Stimulated activated naive CD8-positive, alpha-beta T cell treated with anti-CD3 and anti-CD28 coated beads, Interleukin-15, Interleukin-2, amounts not matched to agents 100 ng/mL and 50 ng/mL, for 24 hours (primary cell): ENCODE measurements around the gene DENND1A.
"Not testable (repeated sequence)": the region's sequence is repeated elsewhere in the genome, so short reads cannot be mapped to it uniquely, and the experiment has no call there.

Source experiments
- H3K27ac Mint-ChIP-seq: one replicate; pipeline ENCODE4 v1.8.0; 2021; ENCODE audit warnings: mild to moderate bottlenecking, mixed read lengths
- H3K27me3 Mint-ChIP-seq: one replicate; pipeline ENCODE4 v1.8.0; 2021; ENCODE audit warnings: mixed read lengths
- H3K36me3 Mint-ChIP-seq: one replicate; pipeline ENCODE4 v1.8.0; 2021; ENCODE audit warnings: low read depth, mixed read lengths
- H3K4me1 Mint-ChIP-seq: one replicate; pipeline ENCODE4 v1.8.0; 2021; ENCODE audit warnings: low read depth, mixed read lengths
- H3K4me3 Mint-ChIP-seq: one replicate; pipeline ENCODE4 v1.8.0; 2021; ENCODE audit warnings: mild to moderate bottlenecking, mixed read lengths
- H3K9me3 Mint-ChIP-seq: one replicate; pipeline ENCODE4 v1.8.0; 2021; ENCODE audit warnings: mixed read lengths

The DENND1A gene

DNA sequence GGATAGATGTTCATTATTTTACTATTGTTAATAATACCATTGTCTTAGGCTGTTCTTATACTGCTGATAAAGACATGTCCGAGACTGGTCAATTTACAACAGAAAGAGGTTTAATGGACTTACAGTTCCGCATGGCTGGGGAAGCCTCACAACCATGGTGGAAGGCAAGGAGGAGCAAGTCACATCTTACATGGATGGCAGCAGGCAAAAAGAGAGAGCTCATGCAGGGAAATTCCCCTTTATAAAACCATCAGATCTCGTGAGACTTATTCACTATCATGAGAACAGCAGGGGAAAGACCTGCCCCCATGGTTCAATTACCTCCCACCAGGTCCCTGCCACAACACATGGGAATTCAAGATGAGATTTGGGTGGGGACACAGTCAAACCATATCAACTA, 6.6 kb upstream of the DENND1A start:
- not testable (repeated sequence) for H3K4me1 Mint-ChIP-seq, H3K27ac Mint-ChIP-seq, H3K4me3 Mint-ChIP-seq, H3K36me3 Mint-ChIP-seq, H3K9me3 Mint-ChIP-seq
- peaks cover 42% of the 10 kb centered on the region for H3K27me3 Mint-ChIP-seq

DNA sequence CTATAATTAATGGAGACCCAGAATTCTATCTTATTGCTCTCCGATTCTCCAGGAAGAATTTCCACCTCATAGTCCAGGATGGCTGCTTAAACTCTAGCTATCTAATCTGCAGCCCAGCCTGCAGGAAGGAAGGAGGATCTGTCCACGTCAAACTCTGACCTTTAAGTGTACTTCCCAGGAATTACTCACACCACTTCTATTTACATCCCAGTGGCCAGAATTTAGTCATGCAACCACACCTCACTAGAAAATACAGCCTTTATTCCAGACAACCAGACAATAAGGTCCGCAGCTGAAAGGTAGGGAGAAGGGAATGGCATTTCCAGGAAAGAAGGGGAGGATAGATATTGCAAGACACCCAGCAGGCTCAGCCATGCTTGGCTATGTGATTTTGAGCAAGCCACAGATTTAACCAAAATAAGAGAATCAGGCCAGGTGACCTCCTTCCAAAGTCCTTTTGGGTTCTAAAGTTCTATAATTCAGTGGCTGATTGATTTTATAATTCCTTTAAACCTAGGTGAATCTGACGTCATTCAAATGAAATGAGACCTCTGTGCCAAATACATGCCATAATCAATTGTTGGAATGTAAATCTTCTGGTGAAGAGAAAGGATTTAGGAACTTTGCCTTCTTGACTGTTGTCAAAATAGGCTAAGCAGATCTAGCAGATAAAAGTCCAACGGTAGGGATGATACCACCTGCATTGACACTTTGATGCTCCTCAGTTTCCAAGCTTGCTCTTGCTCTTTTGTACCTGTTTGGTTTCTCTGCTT, 3.7 kb upstream of the DENND1A start:
- no peak overlapping the region for H3K27ac Mint-ChIP-seq
- H3K27me3 Mint-ChIP-seq: peaks cover 35% of the 10 kb centered on the region
- H3K36me3 Mint-ChIP-seq: no peaks in the 10 kb centered on the region
- H3K9me3 Mint-ChIP-seq: peaks cover 8% of the 10 kb centered on the region
- peaks cover 13% of the 10 kb centered on the region for H3K4me1 Mint-ChIP-seq
- H3K4me3 Mint-ChIP-seq: no peak overlapping the region

DNA sequence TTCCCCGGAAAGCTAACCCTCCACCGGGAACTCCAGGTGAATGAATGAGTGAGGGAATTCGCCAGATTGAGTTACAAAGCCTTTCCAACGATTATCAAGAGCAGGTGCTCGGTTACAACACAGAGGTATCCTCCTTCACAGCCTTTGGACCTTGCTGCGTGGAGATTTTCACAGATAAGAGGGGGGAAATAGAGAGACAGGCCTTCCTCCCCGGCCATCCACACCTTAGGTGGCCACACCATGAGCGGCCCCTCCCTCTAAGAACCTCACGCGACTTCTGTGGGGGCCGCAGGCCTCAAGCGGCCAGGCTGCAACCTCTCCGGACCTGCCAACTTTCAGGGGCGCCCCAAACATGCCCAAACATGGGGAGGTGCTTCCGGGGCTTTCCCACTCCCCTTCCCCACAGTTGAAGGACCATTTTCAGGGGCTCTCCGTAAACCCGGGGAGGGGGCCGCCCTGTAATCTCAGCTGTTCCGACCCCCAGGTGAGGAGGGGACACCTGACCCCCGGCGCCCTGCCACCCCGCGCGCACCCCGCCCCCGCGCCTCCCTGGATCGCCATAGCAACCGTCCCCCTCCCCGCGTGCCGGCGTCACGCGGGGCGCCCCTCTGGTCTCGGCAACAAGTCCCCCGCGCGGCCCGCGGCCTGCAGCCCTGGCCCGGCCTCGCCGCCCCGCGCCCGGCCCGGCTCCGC, 603 bp downstream of the DENND1A start:
- peaks cover 48% of the 10 kb centered on the region for H3K4me1 Mint-ChIP-seq
- H3K27me3 Mint-ChIP-seq: peaks cover 12% of the 10 kb centered on the region
- H3K4me3 Mint-ChIP-seq: peak overlapping the region; percentile 93
- H3K36me3 Mint-ChIP-seq: peaks cover 25% of the 10 kb centered on the region
- peak overlapping the region; percentile 94 for H3K27ac Mint-ChIP-seq
- peaks cover 6% of the 10 kb centered on the region for H3K9me3 Mint-ChIP-seq

DNA sequence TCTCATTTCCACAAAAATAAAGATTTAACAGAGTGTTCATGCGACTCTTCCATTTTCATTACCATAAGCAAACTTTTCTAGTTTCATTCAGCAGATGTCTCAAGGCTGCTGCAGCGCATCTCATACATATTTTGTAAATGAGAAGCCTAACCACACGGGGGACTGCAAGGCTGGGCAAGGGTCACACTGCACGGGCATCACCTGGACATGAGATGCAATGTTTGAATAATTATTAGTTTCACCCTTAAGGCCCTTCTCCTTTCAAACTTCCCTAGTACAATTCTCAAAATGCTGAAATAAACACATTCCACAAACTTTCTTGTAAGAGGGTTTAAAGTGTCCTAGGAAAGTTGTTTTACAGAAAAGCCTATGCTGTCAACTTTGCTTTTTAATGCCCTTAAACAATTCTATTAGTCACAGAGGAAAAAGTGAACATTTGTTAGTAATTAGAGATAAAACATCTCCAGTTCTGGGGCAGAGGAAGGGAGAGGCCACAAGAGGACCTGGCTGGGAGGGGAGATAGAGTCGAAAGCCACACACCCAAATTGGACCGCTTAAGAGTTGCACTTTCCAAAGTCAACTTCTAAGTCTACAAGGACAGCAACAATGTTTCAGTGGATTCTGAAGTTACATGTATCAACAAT, 1.3 kb downstream of the DENND1A start:
- H3K36me3 Mint-ChIP-seq: peaks cover 25% of the 10 kb centered on the region
- peaks cover 7% of the 10 kb centered on the region for H3K27me3 Mint-ChIP-seq
- H3K4me3 Mint-ChIP-seq: peak overlapping the region; percentile 93
- peak overlapping the region; percentile 94 for H3K27ac Mint-ChIP-seq
- peaks cover 6% of the 10 kb centered on the region for H3K9me3 Mint-ChIP-seq
- peaks cover 48% of the 10 kb centered on the region for H3K4me1 Mint-ChIP-seq

DNA sequence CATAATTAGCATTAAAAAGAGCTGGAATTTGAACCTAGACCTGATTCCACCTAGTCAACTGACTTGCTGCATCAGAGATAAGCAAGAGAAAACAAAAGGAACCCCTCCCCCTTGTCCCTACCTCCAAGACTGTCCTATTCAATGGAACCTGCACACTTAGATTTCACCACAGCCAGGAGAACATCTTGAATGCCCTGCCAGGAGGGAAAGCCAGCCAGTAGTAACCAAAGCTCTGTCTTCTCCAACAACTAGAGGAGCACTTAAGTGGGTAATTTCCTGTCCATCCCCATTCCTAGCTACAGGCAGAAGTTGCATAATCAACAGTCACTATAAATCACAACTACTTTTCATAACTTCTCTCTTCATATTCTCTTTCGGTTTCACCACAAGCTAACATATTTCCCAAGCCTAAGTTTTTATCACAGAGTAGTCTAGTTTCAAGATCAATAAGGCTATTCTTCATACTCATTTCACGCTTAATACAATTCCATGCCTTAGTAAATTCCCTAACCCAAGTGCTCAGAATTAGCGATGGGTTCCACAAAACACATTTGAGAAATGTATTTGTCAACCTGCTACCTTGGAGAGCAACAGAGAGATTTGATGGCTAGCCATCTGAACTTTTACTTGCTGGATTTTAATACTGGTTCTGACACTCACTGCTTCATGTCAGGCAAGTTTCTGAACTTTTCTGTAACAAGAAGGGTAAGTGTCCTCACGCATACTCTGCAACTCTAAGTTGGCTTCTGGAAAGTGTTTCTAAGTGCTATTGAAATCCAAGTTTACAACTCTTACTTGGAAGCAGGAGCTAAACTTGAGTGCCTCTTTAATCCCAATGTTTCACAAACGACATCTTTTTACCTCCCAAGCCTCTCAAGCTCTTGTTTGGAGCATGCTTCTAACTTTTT, 2.0 kb downstream of the DENND1A start:
- H3K9me3 Mint-ChIP-seq: peaks cover 6% of the 10 kb centered on the region
- peak overlapping the region; percentile 93 for H3K4me3 Mint-ChIP-seq
- H3K4me1 Mint-ChIP-seq: peaks cover 48% of the 10 kb centered on the region
- peaks cover 25% of the 10 kb centered on the region for H3K36me3 Mint-ChIP-seq
- peak overlapping the region; percentile 94 for H3K27ac Mint-ChIP-seq
- peaks cover 4% of the 10 kb centered on the region for H3K27me3 Mint-ChIP-seq

DNA sequence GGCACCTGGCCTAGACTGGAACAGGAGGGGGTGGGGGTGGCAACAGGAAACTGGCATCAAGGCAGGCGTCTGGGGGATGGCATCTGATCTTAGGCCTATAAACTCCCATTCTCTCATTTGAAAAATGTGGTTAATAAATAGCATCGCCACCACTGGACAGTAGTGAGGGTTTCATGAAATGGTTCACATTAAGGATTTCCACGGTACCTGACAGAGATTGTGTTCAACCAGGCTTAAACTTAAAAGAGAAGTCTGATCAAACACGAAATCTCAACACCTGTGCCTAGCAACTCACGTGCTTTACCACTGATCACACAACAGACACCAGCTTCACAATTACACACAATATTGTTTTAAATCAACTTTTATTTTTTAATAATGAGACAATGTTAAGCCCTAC, 3.0 kb downstream of the DENND1A start:
- peaks cover 48% of the 10 kb centered on the region for H3K4me1 Mint-ChIP-seq
- H3K27ac Mint-ChIP-seq: no peak overlapping the region
- peaks cover 6% of the 10 kb centered on the region for H3K9me3 Mint-ChIP-seq
- peaks cover 25% of the 10 kb centered on the region for H3K36me3 Mint-ChIP-seq
- no peak overlapping the region for H3K4me3 Mint-ChIP-seq
- H3K27me3 Mint-ChIP-seq: peaks cover 2% of the 10 kb centered on the region

DNA sequence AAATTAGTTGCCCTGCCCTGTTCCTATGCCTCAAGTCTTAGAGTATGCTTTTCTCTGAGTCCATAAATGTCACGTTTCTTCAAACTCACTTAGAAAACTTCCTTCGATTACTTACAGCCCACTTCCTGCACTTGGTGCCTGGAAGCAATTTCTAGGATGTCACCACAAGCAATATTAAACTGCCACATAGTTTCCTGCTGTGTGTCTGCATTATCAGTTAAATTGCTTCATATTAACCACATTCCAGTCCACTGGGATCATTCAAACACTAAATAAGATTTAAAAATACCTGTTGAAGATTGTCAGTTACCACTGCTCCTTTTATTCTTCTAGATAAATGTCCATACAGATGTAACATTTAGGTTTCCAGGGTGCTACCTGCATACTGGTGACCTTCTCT, 4.1 kb downstream of the DENND1A start:
- no peak overlapping the region for H3K27ac Mint-ChIP-seq
- H3K9me3 Mint-ChIP-seq: peaks cover 6% of the 10 kb centered on the region
- no peaks in the 10 kb centered on the region for H3K27me3 Mint-ChIP-seq
- H3K4me3 Mint-ChIP-seq: no peak overlapping the region
- peaks cover 51% of the 10 kb centered on the region for H3K4me1 Mint-ChIP-seq
- peaks cover 27% of the 10 kb centered on the region for H3K36me3 Mint-ChIP-seq

DNA sequence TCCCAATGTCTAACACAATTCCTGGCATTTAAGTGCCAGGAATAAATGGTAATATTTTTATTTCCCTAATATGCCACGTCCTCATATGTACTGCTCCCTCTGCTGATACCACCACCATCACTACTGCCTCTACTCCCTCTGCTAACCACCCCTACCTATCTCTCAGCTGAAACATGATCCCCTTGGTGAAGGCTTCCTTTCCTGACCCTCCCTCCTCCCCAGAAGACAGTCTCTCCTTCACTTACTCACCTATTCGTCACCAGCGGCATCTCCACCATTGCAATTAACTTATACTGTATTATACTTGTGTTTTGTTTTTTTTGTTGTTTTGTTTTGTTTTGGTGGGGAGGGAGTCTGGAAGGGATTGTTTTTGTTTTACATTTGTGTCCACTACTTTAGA, 4.8 kb downstream of the DENND1A start:
- Mint-ChIP-seq H3K4me1 (peaks cover 44% of the 10 kb centered on the region), H3K36me3 (peaks cover 29% of the 10 kb centered on the region), H3K27me3 (no peaks in the 10 kb centered on the region), H3K4me3 (no peak overlapping the region), H3K27ac (no peak overlapping the region), H3K9me3 (peaks cover 6% of the 10 kb centered on the region)

DNA sequence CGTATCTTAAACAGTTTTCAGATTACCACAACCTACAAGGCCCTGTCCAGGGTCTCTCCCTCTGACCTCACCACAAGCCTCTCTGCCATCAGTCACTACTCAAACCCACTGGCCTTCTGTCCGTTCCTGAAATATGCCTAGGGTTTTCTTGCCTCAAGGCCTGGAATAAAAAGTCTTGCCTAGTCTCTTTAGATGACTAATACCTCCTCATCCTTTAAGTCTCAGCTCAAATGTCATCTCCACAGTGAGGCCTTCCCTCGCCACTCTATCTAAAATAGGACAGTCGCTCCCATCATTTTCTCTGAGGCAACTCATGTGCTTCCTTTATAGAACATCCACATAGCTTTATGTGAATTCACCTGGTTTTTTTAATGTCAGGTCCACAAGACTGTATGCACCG, 5.2 kb downstream of the DENND1A start:
- H3K27ac Mint-ChIP-seq: no peak overlapping the region
- H3K36me3 Mint-ChIP-seq: peaks cover 29% of the 10 kb centered on the region

DNA sequence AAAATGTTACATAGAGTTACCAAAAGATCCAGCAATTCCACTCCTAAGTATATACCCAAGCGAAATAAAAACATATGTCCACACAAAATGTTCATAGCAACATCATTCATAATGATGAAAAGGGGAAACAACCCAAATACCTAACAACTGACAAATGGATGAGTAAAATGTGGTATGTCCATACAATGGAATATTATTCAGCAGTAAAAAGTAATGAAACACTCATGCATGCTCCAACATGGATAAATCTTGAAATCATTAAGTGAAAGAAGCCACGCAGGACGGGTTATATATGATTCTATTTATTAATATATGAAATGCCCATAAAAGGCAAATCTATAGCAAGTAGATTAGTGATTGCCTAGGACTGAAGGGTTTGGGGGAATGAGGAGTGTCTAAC, 6.0 kb downstream of the DENND1A start:
- Mint-ChIP-seq H3K4me1 (peaks cover 41% of the 10 kb centered on the region), H3K36me3 (peaks cover 29% of the 10 kb centered on the region), H3K27ac (no peak overlapping the region)

More for the DNA sequence above, 5.2 kb downstream of the DENND1A start:
- peaks cover 6% of the 10 kb centered on the region for H3K9me3 Mint-ChIP-seq
- H3K27me3 Mint-ChIP-seq: no peaks in the 10 kb centered on the region
- peaks cover 44% of the 10 kb centered on the region for H3K4me1 Mint-ChIP-seq
- no peak overlapping the region for H3K4me3 Mint-ChIP-seq

DNA sequence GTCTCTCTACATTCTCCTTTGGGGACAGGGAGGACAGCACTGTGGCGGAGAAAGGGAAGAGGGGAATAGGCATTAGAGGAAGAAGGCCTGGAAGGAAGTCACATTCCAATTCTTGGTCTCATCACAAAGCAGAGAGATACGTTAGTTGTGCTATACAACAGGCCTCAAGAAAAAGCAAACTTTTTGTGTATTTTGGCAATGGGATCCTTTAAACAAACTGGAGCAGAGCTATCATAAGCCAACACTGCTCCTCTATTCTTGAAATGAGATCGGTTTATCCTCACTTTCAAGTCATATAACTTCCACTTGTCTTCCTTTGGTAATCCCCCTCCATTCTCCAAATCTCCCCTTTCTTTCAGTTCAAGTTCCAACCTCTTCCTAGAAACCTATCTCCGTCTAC, 6.5 kb downstream of the DENND1A start:
- Mint-ChIP-seq H3K4me1 (peaks cover 36% of the 10 kb centered on the region), H3K27me3 (no peaks in the 10 kb centered on the region), H3K27ac (no peak overlapping the region), H3K4me3 (no peak overlapping the region), H3K9me3 (peaks cover 6% of the 10 kb centered on the region), H3K36me3 (peaks cover 34% of the 10 kb centered on the region)

More for the DNA sequence above, 6.0 kb downstream of the DENND1A start:
- H3K9me3 Mint-ChIP-seq: peaks cover 6% of the 10 kb centered on the region
- no peak overlapping the region for H3K4me3 Mint-ChIP-seq
- no peaks in the 10 kb centered on the region for H3K27me3 Mint-ChIP-seq

DNA sequence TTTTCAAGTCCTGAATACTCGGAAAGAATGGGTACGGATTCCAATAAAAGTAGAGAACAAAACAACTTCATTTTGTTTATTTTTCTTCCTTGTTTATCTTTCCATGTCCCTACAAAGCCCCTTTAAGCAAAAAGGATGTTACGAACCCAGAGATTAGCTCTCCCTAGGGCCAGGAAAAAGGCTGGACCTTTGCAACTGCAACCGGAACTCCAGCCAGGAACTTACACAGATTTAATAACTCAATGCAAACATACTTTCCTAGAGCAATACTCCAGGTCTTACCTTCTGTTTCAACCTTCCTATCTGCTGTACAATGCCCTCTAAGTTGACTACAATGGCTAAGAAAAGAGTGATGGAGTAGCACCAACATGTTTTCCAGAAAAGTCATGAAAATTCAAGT, 7.0 kb downstream of the DENND1A start:
- H3K36me3 Mint-ChIP-seq: peaks cover 34% of the 10 kb centered on the region
- peaks cover 6% of the 10 kb centered on the region for H3K9me3 Mint-ChIP-seq
- H3K4me1 Mint-ChIP-seq: peaks cover 31% of the 10 kb centered on the region
- no peak overlapping the region for H3K4me3 Mint-ChIP-seq
- no peak overlapping the region for H3K27ac Mint-ChIP-seq
- H3K27me3 Mint-ChIP-seq: no peaks in the 10 kb centered on the region

DNA sequence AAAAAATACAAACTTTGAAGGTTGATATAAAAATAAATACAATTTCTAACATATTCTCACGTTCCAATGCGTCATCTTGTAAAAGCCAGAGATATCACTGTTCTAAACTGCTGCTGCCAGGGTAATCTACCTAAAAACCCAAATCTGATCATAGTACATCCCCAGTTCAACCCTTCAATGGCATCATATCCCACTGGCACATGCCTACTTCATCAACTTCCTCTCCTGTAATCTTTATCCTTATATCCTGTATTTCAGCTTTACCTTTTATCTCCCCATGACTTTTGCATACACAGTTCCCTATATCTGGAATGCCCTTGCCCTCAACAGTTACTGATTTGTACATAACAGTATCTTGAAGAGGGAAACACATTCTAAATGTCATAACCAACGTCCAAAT, 7.5 kb downstream of the DENND1A start:
- Mint-ChIP-seq H3K9me3 (peaks cover 6% of the 10 kb centered on the region), H3K27me3 (no peaks in the 10 kb centered on the region), H3K4me3 (no peak overlapping the region), H3K36me3 (peaks cover 32% of the 10 kb centered on the region), H3K4me1 (peaks cover 26% of the 10 kb centered on the region), H3K27ac (no peak overlapping the region)

DNA sequence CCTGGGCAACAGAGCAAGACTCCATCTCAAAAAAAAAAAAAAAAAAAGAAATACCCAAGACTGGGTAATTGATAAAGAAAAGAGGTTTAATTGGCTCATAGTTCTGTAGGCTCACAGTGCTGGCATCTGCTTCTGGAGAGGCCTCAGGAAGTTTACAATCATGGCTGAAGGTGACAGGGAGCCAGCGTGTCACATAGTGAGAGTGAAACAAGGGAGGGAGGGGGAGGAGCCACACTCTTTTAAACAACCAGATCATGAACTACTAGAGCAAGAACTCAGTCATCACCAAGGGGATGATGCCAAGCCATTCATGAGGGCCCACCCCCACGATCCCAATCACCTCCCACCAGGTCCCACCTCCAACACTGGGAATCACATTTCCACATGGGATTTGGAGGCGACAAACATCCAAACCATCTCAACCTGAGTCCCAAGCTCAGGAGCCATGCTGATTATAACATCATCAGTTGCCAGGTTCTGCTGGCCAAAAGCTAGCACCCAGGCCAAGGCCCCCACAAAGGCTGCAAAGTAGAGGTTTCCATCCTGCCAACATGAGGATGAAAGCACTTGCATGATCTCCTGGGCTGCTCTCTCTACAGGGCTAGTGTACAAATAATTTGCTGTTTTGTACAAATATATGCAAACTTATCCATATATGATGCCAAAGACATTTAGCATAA, 15.3 kb downstream of the DENND1A start:
- Mint-ChIP-seq H3K9me3 (no peaks in the 10 kb centered on the region), H3K27me3 (no peaks in the 10 kb centered on the region), H3K27ac (no peak overlapping the region), H3K4me1 (no peaks in the 10 kb centered on the region), H3K36me3 (peaks cover 31% of the 10 kb centered on the region), H3K4me3 (no peak overlapping the region)
